GM18873 (cell line): ENCODE measurements around the gene SPAAR.
"Not testable (repeated sequence)": the region's sequence is repeated elsewhere in the genome, so short reads cannot be mapped to it uniquely, and the experiment has no call there.

Experiments used
- ATAC-seq: cut with Tn5 transposase; IDR thresholded peaks from one replicate; pipeline ENCODE4 v1.9.1; 2021; ENCODE audit warnings: mild to moderate bottlenecking, moderate library complexity, moderate number of reproducible peaks; ENCODE audit not compliant: unreplicated experiment, low FRiP score

SPAAR gene

DNA sequence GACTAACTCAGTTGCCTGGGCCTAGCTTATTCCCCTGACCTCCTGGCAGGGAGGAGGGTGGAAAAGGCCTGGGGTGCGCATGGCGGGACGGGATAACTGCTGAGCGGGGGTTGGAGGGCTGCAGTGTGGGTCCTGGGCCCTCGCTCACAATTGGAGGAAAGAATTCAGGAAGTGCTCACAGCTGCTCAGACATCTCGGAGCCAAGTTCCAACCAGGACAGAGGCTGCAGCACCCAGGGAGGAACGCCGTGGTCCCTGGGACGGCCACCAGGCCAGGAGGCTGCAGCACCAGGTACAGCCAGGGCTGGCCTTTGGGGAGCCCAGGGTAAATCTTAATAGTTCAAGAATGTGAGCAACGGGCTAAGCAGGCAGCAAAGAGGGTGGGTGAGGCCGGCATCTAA is at the start of gene SPAAR:
TSS of gene SPAAR (plus strand) at position 217 of the 400 bp plus-strand sequence. CDS start 974 bp downstream, outside the sequence.
- no peak for ATAC-seq

DNA sequence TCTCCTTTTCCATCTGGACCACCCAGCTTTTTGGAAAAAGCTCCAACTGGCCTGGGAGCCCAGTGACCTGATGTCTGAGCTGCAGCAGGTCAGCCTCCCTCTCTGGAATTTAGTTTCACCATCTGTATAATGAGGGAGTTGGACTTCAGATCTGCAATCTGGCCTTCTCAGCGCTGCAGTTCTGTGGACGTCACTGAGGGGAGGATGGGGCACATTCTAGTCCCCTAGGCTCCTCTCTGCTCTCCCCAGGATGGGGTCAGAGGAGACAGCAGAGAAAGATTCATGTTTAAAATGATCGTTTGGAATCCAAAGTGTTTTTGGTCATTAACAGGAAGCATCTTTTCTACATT is 49.3 kb upstream of the SPAAR start:
- no peak for ATAC-seq

DNA sequence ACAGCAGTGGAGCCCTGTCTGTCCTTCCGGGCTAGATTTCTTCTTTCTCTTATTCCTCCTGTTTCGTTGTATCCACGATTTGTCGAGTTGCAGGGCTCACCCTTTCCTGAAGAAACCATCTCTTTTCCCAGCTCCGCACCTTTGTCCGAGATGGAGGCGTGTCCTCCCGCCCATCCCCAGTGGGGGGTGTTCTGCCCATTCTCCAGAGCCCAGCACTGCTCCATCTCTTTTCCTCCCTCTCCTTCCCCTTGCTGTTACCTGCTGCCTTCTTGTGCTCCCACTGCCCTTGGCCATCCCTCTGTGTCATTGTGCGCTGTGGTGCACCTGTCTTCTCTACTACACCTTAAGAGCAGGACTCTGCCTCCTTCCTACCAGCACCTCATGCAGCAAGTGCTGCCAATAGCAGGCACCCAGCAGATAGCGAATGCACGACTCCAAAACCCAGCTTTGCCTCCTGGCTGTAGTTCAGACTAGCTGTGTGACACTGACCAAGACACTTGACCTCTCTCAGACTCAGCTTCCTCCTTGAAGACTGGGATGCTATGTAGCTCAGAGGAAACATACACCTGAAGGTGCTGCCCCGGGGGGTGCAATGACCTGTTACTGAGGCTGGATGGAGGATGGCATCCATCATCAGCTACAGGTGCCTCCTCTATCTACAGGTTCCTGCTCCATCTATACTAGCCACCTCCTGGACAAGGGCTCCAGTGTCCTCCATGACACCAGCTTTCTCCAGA is 48.0 kb upstream of the SPAAR start:
- ATAC-seq = no peak

GRCh38 chr9:35862328-35862727 is 47.0 kb upstream of the SPAAR start:
- ATAC-seq = no peak

DNA sequence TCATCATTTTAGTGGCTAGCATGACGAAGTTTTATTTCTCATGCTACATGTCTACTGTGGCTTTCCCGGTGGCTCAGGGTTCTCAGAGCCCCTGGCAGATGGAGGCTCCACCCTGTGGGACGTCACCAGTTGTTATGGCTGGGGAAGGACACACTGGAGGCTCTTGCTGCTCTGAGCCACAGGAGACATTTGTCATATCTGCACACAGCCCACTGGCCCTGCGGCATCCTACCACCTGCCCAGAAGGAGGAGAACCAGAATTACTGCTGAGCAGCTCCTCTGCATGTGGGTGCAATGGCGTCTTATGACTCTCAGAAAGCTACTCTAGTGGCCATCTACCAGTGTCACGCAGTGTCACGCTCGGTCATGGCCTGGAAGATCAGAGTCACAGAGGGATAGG is 45.7 kb upstream of the SPAAR start:
- no peak for ATAC-seq

- no peak for ATAC-seq
These were observed 44.5 kb upstream of the SPAAR start for GRCh38 chr9:35864695-35865255.

DNA sequence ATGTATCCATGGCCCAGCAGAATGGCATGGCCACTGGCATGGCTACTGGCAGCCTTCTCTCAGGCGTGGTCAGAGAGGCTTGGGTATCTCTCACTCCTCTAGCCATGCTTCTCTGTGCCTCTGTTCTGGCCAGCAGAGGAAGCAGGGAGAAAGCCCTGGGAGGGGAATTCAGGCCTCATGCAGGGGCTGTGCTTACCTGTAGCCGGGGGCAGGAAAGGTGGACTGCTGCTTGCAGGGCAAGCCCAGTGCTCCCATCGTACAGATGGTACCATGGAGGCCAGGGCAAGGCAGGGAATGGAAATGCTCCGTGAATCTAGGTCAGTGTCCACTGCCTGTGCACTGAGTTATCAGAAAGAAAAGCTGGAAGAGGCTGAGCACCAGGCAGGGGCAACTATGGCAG is 41.8 kb upstream of the SPAAR start:
- ATAC-seq = no peak

DNA sequence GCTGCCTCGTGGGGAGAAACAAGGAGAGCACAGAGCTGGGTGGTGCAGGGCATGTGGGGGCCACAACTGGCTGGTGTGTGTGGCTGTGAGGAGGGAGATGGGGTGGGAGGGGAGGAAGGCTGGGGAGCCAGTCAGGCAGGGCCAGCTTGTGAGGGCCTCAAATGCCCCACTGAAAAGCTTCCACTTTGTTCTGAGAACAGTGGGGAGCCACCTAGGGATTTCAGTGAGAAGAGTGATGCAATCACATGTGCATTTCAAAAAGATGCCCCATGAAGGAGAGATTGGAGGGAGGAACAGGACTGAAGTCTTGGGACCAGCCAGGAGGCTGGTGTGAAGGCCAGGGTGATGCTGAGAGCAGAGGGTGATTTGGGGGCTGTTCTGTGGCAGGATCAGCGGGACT is 40.4 kb upstream of the SPAAR start:
- no peak for ATAC-seq

- no peak for ATAC-seq
These were observed 39.6 kb upstream of the SPAAR start for GRCh38 chr9:35869621-35870216.

- ATAC-seq = no peak
These were observed 38.9 kb upstream of the SPAAR start, which contains the start of gene OR13J1 for GRCh38 chr9:35870351-35870923. Gene OR13J1, minus strand, starts transcription at chr9:35870401. Its CDS starts 0 bp downstream, at chr9:35870401.

- ATAC-seq = no peak
These were observed 37.7 kb upstream of the SPAAR start for GRCh38 chr9:35871545-35871944.

- no peak for ATAC-seq
These were observed 36.8 kb upstream of the SPAAR start for GRCh38 chr9:35872505-35872904.

DNA sequence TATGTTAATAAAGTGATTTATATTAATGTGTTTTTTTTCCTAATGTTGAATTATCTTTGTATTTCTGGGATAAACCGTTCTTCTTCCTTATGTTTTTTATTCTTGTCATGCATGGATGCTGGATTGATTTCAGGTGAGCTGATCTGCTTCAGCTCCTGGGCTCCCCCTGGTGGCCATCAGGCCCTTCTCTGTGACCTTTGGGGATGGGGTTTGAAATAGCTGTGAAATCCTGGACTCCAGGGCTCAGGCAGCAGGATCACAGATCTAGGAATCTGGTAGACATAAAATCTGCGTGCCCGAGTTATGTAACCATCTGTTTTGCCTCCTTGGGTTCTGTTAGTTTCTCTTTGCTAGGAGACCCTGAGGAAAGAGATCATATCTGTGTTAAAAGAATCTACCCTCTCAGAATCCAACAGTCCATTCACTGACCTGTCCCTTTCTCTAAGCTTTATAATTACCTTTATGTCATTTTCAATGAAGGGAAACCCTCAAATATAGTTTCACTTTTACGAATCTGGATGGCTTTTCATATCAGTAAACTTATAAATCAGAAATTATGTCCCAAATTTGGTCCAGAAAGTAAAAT is 26.9 kb upstream of the SPAAR start:
- ATAC-seq = no peak

DNA sequence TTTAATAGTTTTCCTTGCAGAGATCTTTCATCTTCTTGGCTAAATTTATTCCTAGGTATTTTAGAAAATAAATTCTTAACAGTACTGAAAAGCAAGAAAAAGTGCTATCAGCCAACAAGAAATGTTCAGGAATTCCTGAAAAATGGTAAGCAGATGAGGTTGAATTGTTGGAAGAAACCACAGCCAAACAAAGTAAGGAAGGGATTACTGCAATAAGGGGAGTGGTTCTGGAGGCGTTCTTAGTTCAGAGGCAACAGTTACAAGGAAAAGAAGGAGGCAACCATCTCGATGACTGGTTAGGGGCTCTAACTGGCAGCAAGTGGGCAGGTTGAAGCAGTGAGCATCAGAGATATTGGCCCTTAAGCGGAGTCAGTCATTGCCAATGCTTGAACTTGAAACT is 26.3 kb upstream of the SPAAR start:
- ATAC-seq = no peak

DNA sequence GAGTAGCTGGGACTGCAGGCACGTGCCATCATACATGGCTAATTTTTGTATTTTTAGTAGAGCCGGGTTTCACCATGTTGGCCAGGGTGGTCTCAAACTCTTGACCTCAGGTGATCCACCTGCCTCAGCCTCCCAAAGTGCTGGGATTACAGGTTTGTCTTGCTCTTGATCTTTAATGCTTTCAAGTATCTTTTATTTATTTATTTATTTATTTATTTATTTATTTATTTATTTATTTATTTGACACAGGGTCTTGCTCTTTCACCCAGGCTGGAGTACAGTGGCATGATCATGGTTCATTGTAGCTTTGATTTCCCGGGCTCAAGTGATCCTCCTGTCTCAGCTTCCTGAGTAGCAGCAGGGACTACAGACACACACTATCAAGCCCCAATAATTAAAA is 24.4 kb upstream of the SPAAR start:
- not testable (repeated sequence) for ATAC-seq

DNA sequence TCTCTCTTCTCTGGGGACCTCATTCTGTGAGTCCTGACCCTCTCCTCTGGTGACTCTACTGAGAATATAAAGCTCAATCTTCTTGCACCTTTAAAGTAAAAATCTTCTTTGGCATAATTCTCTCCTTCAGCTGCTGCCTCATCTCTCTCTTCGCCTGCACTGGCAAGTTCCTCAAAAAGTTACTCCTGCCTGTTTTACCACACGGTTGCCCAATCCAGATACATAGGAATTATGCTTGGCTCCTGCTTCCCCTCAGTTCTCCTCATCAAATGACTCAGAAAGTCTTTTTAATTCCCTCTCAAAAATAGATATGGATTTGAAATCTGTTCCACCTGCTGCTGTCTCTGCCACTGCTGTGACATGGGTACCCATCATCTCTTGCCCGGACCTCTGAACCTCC is 17.6 kb upstream of the SPAAR start:
- ATAC-seq = no peak

DNA sequence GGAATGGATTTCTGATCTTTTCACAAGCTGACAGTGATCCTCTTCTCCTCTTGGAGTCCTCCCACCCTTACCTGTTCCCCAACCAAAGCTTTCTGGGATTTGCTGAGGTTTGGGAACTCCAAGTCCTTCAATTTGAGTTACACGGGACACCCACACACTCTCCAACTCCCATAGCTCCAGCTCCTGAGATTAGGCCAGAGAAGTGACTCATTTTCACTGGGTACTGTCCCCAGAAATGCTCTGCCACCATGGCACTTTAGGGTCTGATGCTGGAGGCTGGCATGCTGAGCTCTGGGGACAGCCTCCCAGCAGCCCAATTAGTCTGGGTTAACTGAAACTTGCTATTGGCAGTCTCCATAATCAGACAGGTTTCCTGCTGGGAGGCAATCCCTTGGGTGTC is 17.2 kb upstream of the SPAAR start:
- no peak for ATAC-seq

DNA sequence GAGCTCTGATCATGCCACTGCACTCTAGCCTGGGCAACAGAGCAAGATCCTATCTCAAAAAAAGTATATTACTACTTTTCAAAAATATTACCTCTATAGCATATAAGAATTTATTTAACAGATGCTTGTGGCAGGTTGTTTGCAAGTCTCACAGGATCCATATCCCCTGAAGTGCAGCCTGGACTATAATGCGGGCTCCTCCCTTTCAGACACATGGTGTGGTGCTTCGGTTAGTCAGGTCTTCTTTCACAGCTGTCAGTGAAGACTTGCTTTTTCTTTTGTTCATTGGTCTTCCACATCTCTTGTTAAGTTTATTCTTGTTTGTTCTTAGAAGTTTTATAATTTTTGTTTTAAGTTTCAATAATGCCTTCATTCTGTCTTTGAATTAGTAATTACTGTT is 12.7 kb upstream of the SPAAR start:
- ATAC-seq = no peak

- not testable (repeated sequence) for ATAC-seq
These were observed 11.8 kb upstream of the SPAAR start for GRCh38 chr9:35897376-35898099.

DNA sequence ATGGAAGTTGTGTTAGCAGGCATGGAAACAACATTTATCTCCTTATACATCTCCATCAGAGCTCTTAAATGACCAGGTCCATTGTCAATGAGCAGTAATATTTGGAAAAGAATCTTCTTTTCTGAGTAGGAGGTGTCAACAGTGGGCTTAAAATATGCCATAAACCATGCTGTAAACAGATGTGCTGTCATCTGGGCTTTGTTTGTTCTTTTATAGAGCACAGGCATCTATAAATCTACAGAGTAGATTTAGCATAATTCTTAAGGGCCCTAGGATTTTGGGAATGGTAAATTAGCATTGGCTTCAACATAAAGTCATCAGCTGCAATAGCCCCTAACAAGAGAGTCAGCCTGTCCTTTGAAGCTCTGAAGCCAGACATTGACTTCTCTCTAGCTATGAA is 11.0 kb upstream of the SPAAR start:
- ATAC-seq = no peak

- ATAC-seq = no peak
These were observed 10.3 kb upstream of the SPAAR start for GRCh38 chr9:35899021-35899420.
